ENCODE measurements around the gene TNFRSF19.

GRCh38 chr13:23610966-23611491 is 40.8 kb downstream of the TNFRSF19 start:
- TF ChIP-seq CTCF (IDR thresholded peaks at IDR 0.05) (no peak), POLR2A (IDR thresholded peaks at IDR 0.05) (no peak)

All from uterus (tissue), 2 donors.